HepG2 (cell line): ENCODE results near the gene NKD1. TPM values are rescaled to one million over a fixed set of nuclear protein-coding genes. Genes with fewer than 3 reads are reported as not detected.

ENCODE experiments used
- ARNT2 ChIP-seq: sonication (generic); formaldehyde crosslinking; IDR thresholded peaks from 2 replicates; pipeline ENCODE4 v1.8.0; 2022; ENCODE audit warnings: mild to moderate bottlenecking, low read depth, missing genetic modification reagents, moderate library complexity
- BHLHE40 ChIP-seq: IDR thresholded peaks from 2 replicates; pipeline ENCODE4 v1.6.1; 2011; ENCODE audit warnings: low read length, improper control_type of control experiment
- CENPX ChIP-seq: sonication (generic); formaldehyde crosslinking; IDR thresholded peaks from 2 replicates; pipeline ENCODE4 v1.9.0; 2021; ENCODE audit warnings: mild to moderate bottlenecking, missing genetic modification reagents, moderate library complexity
- CHCHD3 ChIP-seq: sonication (generic); formaldehyde crosslinking; IDR thresholded peaks from 2 replicates; pipeline ENCODE4 v1.8.0; 2022; ENCODE audit warnings: mild to moderate bottlenecking, missing genetic modification reagents, moderate library complexity
- DNMT1 ChIP-seq: sonication (generic); formaldehyde crosslinking; IDR thresholded peaks from 2 replicates; pipeline ENCODE4 v1.5.1; 2020; ENCODE audit warnings: mild to moderate bottlenecking, missing genetic modification reagents
- E2F5 ChIP-seq: sonication (generic); formaldehyde crosslinking; conservative IDR thresholded peaks from 2 replicates; pipeline ENCODE4 v1.4.0; 2020; ENCODE audit warnings: missing genetic modification reagents
- KDM1A ChIP-seq: IDR thresholded peaks from 2 replicates; pipeline ENCODE4 v1.6.1; 2016; ENCODE audit warnings: missing compliant biosample characterization
- MBNL3 ChIP-seq: fragments of 250-450 bp; sonication (Bioruptor Pico); conservative IDR thresholded peaks from 2 replicates; pipeline ENCODE4 v1.8.0; 2022; ENCODE audit warnings: mild to moderate bottlenecking, inconsistent platforms
- MED13 ChIP-seq: sonication (generic); formaldehyde crosslinking; IDR thresholded peaks from 2 replicates; pipeline ENCODE4 v1.5.0; 2020; ENCODE audit warnings: missing genetic modification reagents
- NFKB2 ChIP-seq: sonication (generic); formaldehyde crosslinking; IDR thresholded peaks from 2 replicates; pipeline ENCODE4 v1.4.0; 2020; ENCODE audit warnings: missing genetic modification reagents, borderline replicate concordance
- POLR2AphosphoS5 ChIP-seq: IDR thresholded peaks from 2 replicates; pipeline ENCODE4 v1.6.1; 2012; ENCODE audit warnings: low read depth, low read length
- REXO4 ChIP-seq: sonication (generic); formaldehyde crosslinking; IDR thresholded peaks from 2 replicates; pipeline ENCODE4 v1.8.0; 2022; ENCODE audit warnings: missing genetic modification reagents, mild to moderate bottlenecking, borderline replicate concordance
- SIX1 ChIP-seq: sonication (generic); formaldehyde crosslinking; IDR thresholded peaks from 2 replicates; pipeline ENCODE4 v1.4.0; 2020; ENCODE audit warnings: missing genetic modification reagents, borderline replicate concordance
- SIX4 ChIP-seq: sonication (generic); formaldehyde crosslinking; IDR thresholded peaks from 2 replicates; pipeline ENCODE4 v1.4.0; 2020; ENCODE audit warnings: missing genetic modification reagents
- SNAPC4 ChIP-seq: sonication (generic); formaldehyde crosslinking; IDR thresholded peaks from 2 replicates; pipeline ENCODE4 v1.4.0; 2020; ENCODE audit warnings: mild to moderate bottlenecking, missing genetic modification reagents
- SOX5 ChIP-seq: IDR thresholded peaks from 2 replicates; pipeline ENCODE4 v1.6.1; 2016; ENCODE audit warnings: borderline replicate concordance
- TEAD3 ChIP-seq: optimal IDR thresholded peaks from 2 replicates; pipeline ENCODE3; 2016; ENCODE audit warnings: borderline replicate concordance
- YEATS2 ChIP-seq: sonication (generic); formaldehyde crosslinking; IDR thresholded peaks from 2 replicates; pipeline ENCODE4 v1.4.0; 2020; ENCODE audit warnings: missing genetic modification reagents, borderline replicate concordance
- ZNF234 ChIP-seq: sonication (generic); formaldehyde crosslinking; conservative IDR thresholded peaks from 2 replicates; pipeline ENCODE4 v1.5.1; 2020; ENCODE audit warnings: mild to moderate bottlenecking, missing genetic modification reagents
- ZNF251 ChIP-seq: sonication (generic); formaldehyde crosslinking; IDR thresholded peaks from 2 replicates; pipeline ENCODE4 v1.9.0; 2021; ENCODE audit warnings: mild to moderate bottlenecking, missing genetic modification reagents
- ZNF256 ChIP-seq: sonication (generic); formaldehyde crosslinking; conservative IDR thresholded peaks from 2 replicates; pipeline ENCODE4 v1.4.0; 2020; ENCODE audit warnings: missing genetic modification reagents
- ZNF263 ChIP-seq: sonication (generic); formaldehyde crosslinking; IDR thresholded peaks from 2 replicates; pipeline ENCODE4 v1.4.0; 2020; ENCODE audit warnings: missing genetic modification reagents
- ZNF546 ChIP-seq: sonication (generic); formaldehyde crosslinking; conservative IDR thresholded peaks from 2 replicates; pipeline ENCODE4 v1.8.1; 2023; ENCODE audit warnings: mild to moderate bottlenecking, missing genetic modification reagents
- ZNF569 ChIP-seq: sonication (generic); formaldehyde crosslinking; IDR thresholded peaks from 2 replicates; pipeline ENCODE4 v1.5.0; 2020; ENCODE audit warnings: mild to moderate bottlenecking, missing genetic modification reagents, moderate library complexity, borderline replicate concordance
- ZNF740 ChIP-seq: sonication (generic); formaldehyde crosslinking; IDR thresholded peaks from 2 replicates; pipeline ENCODE4 v1.4.0; 2020; ENCODE audit warnings: missing genetic modification reagents
- ZSCAN30 ChIP-seq: sonication (generic); formaldehyde crosslinking; IDR thresholded peaks from 2 replicates; pipeline ENCODE4 v1.5.0; 2020; ENCODE audit warnings: mild to moderate bottlenecking, missing genetic modification reagents
- polyA plus RNA-seq, 8 experiments: library from polyadenylated mRNA; depleted of rRNA in 3 of 8; stranded (reverse) in 7 of 8; unstranded in 1 of 8; fragments of >200 nt; fragmentation: Illumina TruSeq in 4 of 8; extraction: Trizol in 4 of 8; gene quantifications; 2 replicates each; pipeline versions ENCODE4 v1.2.1 to v1.2.3, GENCODE V29; 2011 to 2016; ENCODE audit warnings: low read depth in 4 of 8, missing spikeins in 1 of 8, mixed read lengths in 1 of 8; ENCODE audit not compliant: insufficient read depth in 1 of 8
- total RNA-seq, 5 experiments: library from RNA; depleted of rRNA; stranded (reverse); fragments of >200 nt; fragmentation: Illumina TruSeq; extraction: Trizol; gene quantifications; 2 replicates each; pipeline ENCODE4 v1.2.3, GENCODE V29; 2016; ENCODE audit warnings: low read depth in 1 of 5

NKD1 gene
- total and polyA plus RNA-seq, 2 of the 13 experiments (the other 11 are each of a cell fraction or from before 2014, with no cell fraction given): 70.4 to 121 TPM

- no peak for TF ChIP-seq SNAPC4 (CRISPR knock-in tag)
- TF ChIP-seq ZNF234 (CRISPR knock-in tag): no peak
- no peak for TF ChIP-seq MBNL3 (CRISPR knock-in tag)
- TF ChIP-seq CHCHD3 (CRISPR knock-in tag): no peak
- TF ChIP-seq POLR2AphosphoS5: peak; percentile 35
- TF ChIP-seq TEAD3 (CRISPR knock-in tag): peak; percentile 24
- TF ChIP-seq ZNF256 (CRISPR knock-in tag): no peak
- no peak; the same call in 1 of the 2 replicates for TF ChIP-seq SOX5 (CRISPR knock-in tag)
- TF ChIP-seq ARNT2 (CRISPR knock-in tag): no peak
- no peak for TF ChIP-seq ZNF546 (CRISPR knock-in tag)
- no peak for TF ChIP-seq NFKB2 (CRISPR knock-in tag)
- TF ChIP-seq SIX4 (CRISPR knock-in tag): 0 out of 2 replicates have a peak, but pooled peaks have one; percentile 6
- no peak for TF ChIP-seq DNMT1 (CRISPR knock-in tag)
- no peak for TF ChIP-seq ZSCAN30 (CRISPR knock-in tag)
- no peak for TF ChIP-seq KDM1A (CRISPR knock-in tag)
- peak; percentile 42; the same call in 1 of the 2 replicates for TF ChIP-seq SIX1
- TF ChIP-seq ZNF263 (CRISPR knock-in tag): no peak; the same call in 1 of the 2 replicates
- TF ChIP-seq E2F5 (CRISPR knock-in tag): no peak
- no peak for TF ChIP-seq ZNF251 (CRISPR knock-in tag)
- no peak for TF ChIP-seq MED13
- no peak for TF ChIP-seq REXO4 (CRISPR knock-in tag)
- no peak for TF ChIP-seq BHLHE40
- no peak for TF ChIP-seq CENPX (CRISPR knock-in tag)
- no peak for TF ChIP-seq ZNF569 (CRISPR knock-in tag)
- TF ChIP-seq ZNF740: no peak
- peak; percentile 35; the same call in 1 of the 2 replicates for TF ChIP-seq YEATS2 (CRISPR knock-in tag)
Observed at GRCh38 chr16:50616883-50617645, 68.9 kb downstream of the NKD1 start (continued).
